HG03442 (cell line): ENCODE results near the gene RFX3.

Source experiments
- ATAC-seq: cut with Tn5 transposase; IDR thresholded peaks from one replicate; pipeline ENCODE4 v1.9.1; 2021; ENCODE audit warnings: mild to moderate bottlenecking, moderate library complexity; ENCODE audit not compliant: unreplicated experiment

The RFX3 gene

DNA sequence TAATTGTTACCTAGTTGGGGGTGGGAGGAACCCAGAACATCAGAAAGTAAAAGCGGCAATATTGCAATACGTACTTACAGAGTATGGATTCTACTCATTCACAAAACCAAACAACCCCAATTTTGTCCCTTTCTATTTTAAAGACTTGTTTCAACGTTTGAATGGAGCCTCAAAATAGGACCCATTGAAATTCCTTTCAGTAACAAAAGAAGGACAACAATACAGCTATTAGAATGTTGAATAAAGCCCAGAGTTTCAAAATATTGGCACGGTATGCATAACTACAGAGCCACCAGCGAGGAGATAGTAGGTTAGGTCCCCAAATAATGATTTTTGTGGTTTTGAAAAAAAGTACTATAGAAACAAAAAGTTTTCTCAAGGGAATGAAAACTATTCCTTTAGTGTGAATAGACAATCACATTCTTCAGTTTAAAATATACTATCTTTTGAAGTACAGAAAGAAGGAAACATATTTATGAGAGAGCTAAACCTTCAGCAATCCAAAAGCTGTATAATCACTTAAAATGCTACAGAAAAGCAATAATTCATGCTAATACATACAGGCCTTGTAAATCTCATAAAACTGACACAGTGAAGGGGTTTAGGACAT lies 235.5 kb downstream of the RFX3 start:
- no peak for ATAC-seq

DNA sequence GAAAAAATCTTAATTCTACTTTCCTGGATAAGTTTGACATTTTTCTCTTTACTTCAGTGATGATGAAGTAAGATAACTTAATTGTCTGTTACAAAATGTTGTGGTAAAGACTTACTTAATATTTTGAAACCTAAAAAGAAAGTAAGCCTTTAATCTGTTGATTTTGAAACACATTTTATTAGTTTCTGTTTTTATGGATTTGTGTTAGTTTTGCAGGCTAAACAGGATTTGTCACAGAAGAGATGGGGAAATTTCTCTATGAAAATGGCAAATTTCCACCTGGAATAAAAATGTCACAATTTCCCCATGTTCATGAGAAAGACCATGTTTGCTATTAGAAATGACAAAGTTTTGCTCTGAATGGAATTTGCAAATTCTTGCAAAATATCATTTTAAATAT lies 237.1 kb downstream of the RFX3 start:
- no peak for ATAC-seq

DNA sequence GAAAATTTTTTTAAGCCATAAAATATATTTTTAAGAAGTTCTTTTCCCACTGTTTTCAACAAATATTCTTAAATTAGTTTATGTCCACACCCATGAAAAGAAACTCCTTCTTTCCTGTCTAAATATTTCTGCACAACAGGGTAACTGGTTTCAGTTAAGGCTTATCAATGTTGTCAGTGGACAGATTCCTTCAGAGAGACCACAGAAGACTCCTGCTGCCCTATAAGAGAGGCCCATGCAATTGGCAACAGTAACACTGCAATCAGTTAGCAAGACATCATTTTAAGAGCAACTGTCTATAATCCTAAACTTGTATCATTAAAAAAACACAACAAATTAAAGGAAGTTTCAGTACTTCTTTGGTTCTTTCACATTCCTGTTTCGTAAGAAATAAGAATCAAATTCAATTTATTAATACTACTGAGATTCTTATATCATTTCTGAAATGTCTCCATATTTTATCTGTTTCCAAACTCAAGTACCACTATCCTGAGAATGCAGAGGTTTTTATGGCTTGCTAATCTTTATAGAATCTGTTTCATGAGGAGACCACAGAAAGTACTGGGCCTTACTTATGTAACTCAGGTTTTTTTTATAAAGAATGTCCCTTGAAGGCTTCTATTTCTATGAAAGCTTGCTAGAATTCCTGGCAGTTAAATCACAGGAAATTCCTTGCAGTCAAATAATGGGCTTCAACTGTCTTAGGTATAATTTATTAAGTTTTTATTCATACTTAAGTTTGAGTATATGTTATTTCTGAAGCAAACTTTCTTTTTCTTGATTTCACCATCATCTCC lies 240.2 kb downstream of the RFX3 start:
- ATAC-seq: no peak

DNA sequence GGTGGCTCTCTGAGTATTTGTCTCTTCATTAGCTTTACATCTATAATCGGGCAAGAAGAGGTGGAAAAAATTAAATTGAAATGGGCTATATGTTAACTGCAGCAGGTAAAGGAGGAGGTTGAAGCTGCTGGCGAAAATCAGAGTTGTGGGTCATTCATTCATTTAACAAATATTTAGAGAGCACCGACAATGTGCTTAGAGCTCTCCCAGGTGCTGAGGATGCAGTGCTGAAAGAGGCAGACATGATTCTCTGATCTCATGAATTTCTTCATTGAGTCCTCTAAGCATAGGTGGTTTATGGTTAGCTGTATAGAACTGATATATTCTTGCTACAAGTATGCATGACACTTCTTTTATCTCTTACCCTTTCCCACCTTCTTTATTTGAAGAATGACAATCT lies 243.4 kb downstream of the RFX3 start:
- no peak for ATAC-seq

DNA sequence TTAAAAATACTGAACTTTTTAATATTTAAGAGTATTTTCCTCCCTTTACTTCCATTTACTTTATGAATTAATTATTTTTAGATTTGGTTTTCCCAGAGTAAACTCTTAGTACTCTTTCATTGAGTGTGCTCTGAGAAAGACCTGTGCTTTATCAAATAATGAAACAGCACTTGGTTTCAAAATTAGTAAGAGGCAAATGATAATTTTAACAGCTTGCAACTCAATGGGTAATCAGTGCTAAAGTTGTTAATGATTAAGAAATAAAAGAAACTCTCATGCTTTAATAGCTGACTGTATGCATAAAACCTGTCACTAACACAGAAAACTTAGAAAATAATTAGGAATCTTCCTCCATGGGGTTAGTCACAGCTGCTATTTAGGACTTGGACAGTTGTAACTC lies 244.4 kb downstream of the RFX3 start:
- peak; percentile 70 for ATAC-seq

GRCh38 chr9:3277200-3277599 lies 248.6 kb downstream of the RFX3 start:
- no peak for ATAC-seq

DNA sequence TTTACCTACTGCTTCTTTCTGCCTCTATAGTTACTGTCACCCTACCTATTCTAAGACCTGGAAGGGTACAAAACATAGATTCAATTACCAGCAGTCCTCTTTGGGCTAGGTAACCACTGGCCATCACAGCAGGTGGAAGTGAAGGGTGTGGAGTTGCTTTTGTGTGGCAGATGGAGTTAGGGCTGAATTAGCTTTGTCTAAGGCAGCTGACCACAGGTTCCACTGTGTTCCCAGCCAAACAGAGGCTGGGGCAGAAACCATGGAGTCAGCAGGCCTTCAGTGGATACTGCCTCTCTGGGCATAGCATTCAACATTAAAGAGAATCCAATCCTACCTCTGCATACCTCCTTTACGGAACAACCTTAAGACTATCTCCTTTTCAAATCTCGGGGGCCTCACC lies 254.2 kb downstream of the RFX3 start:
- ATAC-seq: no peak

GRCh38 chr9:3271157-3271556 lies 254.6 kb downstream of the RFX3 start:
- ATAC-seq: no peak

DNA sequence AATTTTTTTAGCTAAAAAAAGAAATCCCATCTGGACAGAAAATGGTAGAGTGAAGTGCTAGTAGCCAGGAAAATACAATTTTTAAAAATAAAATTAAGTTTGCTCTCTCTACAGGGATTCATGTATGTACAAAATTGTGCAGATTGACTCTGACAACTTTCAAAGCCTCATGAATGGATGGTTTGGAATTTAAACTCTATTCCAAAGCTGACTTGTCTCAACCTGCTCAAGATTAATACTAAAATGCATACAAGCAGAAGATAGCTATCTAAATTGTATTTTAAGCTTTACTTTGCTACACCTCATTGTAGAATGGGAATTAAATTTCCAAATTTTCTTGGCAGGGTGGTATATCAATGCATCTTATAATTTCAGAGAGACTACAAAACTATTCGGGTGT lies 257.6 kb downstream of the RFX3 start:
- ATAC-seq: no peak

DNA sequence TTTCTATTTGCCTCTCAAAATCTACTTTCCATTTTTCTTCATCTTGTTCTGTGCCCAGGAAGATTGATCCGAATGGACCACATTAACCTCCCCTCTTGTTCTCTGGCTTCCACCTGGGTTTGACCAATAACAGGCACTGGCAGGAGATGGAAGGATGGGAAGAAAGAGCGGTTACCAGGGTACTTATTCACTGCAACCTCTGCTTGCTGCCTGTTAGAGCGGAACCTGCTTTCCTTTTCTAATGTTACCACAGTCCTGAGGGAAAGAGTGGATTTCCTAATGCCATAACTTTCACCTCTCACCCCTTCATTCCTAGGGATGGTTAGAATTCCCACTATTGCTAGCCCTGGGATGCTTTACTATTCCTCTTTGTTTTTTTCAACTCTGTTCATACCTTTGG lies 262.1 kb downstream of the RFX3 start:
- ATAC-seq: no peak

GRCh38 chr9:3262826-3263529 lies 262.8 kb downstream of the RFX3 start:
- no peak for ATAC-seq

GRCh38 chr9:3261484-3261883 lies 264.3 kb downstream of the RFX3 start:
- no peak for ATAC-seq

DNA sequence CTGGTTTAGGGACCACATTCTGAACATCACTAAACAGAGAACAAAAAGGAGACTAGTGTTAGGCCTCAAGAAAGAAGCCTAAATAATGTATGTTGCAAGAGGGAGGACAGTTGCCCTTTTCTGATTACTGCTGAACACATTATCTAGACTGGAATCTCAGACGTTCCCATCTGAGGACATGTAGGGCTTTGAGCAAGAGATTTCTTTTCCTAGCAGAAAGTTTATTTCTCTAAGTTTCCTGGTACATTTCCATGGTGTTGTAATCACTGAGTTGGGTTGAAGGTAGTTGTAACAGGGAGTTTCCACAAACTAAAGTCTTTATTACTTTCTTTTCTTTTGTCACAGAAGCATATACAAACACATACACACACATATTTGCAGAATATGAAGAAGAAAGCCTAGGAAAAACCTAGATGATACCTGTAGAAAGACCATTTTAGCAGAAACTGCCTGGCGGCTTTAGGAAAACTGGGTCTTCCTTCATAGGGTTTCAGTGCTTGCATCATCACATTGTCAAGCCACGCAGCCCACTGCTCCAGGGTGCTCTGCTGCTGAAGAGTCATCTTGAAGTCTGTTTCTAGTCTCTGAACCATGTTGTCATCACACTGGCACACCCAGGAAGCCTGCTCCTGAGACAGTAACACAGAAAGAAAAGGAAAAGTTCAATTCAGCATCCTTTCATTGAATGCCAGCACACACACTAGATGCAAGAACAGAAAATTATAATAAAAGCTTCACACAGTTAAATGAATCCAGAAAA lies 269.1 kb downstream of the RFX3 start:
- ATAC-seq: no peak

DNA sequence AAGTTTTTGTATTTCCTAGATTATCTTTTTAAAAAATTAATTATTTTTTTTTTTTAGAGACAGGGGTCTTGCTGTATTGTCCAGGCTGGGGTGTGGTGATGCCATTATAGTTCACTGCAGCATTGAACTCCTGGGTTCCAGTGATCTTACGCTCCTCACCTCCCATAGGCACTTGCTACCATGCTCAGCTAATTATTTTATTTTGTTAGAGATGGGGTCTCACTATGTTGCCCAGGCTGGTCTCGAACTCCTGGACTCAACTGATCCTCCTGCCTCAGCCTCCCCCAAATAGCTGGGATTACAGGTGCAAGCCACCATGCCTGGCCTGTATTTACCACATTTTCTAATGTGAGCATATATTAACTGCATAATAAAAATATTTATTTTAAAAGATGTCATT lies 274.5 kb downstream of the RFX3 start:
- no peak for ATAC-seq

DNA sequence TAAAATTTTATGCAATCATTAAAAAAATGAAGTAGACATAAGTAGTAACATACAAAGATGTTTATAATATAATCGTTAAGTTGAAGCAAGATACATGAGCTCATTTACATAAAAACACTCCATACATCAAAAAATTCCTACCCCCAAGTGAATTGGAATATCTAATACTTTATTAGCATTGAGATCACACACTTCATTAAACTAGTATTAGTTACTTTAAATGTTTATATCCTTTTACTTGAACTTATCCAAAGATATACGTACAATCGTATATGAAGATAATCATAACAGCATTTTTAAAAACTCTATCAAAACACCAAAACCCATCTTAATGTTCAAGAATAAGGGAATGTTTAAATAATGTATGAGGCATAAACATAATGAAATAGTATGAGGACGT lies 275.1 kb downstream of the RFX3 start:
- ATAC-seq: no peak

- no peak for ATAC-seq
Observed at GRCh38 chr9:3247211-3247610, 278.6 kb downstream of the RFX3 start.

DNA sequence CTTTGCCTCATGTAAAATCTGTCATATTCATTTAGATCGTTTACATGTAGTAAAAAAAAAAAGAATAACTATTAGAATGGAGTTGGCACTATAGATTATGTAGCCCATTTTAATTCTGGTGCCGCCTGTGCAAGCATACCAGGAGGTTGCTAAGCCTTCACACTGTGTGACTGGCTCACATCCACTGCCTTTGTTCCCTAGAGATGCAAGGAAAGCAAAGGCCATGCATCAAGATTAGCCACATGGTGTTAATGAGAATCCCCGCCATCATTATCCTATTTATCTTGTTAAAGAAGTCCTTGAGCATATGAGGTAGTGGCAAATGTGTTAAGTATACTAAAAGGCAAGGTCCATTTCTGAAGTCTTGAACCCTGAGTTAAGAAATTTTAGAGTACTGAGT lies 279.6 kb downstream of the RFX3 start:
- ATAC-seq: no peak

- ATAC-seq: peak; percentile 77
Observed at GRCh38 chr9:3244963-3245653, 280.7 kb downstream of the RFX3 start.

GRCh38 chr9:3243683-3244082 lies 282.1 kb downstream of the RFX3 start:
- no peak for ATAC-seq

GRCh38 chr9:3241290-3241689 lies 284.5 kb downstream of the RFX3 start:
- no peak for ATAC-seq
